Measurements from ENCODE around the gene RELL2. TPM values are rescaled to one million over a fixed set of nuclear protein-coding genes. Genes with fewer than 3 reads are reported as not detected.

RELL2 gene
- total and polyA plus RNA-seq, 10 donors, result 8.7 to 26.2 (median 12.3) TPM

GRCh38 chr5:141617682-141618029 lies 19.1 kb upstream of the RELL2 start:
- Histone ChIP-seq H3K4me3 (peak overlapping the region; percentile 76 to 96 (median 92)), H3K27ac (peak overlapping the region; percentile 77 to 100 (median 96)), H3K27me3 (replicated peaks in 1 of 7) (no peaks in the 10 kb centered on the region), H3K36me3 (peaks cover 4 to 31% (median 19%) of the 10 kb centered on the region in 6 donors), H3K4me1 (peaks cover 17 to 75% (median 63%) of the 10 kb centered on the region in 6 donors), H3K9me3 (no peaks in the 10 kb centered on the region)
- DNase-seq, result no peak
- intact Hi-C loops (cut with DNase I; ENCODE audit: low total_unique reads), result no loop called here
- 2 to 4% (median 4%) methylated on average over 9 of the region's 9 CpGs for WGBS, 5 donors
- TF ChIP-seq POLR2A (IDR thresholded peaks at IDR 0.05) (no peak), POLR2AphosphoS5 (IDR thresholded peaks at IDR 0.05) (no peak), CTCF (IDR thresholded peaks at IDR 0.05 in 8 of 11, conservative IDR thresholded peaks at IDR 0.05 in 3 of 11) (no peak)

GRCh38 chr5:141618030-141618803 lies 18.6 kb upstream of the RELL2 start:
- intact Hi-C loops (cut with DNase I; ENCODE audit: low total_unique reads), result no loop called here
- peak; percentile 83 for DNase-seq
- H3K9me3 ChIP-seq, result no peaks in the 10 kb centered on the region
- peak overlapping the region; percentile 76 to 96 (median 92) for H3K4me3 ChIP-seq
- H3K36me3 ChIP-seq, result peaks cover 4 to 36% (median 23%) of the 10 kb centered on the region in 6 donors
- TF ChIP-seq POLR2AphosphoS5 (IDR thresholded peaks at IDR 0.05) (no peak), CTCF (IDR thresholded peaks at IDR 0.05 in 8 of 11, conservative IDR thresholded peaks at IDR 0.05 in 3 of 11) (no peak), POLR2A (IDR thresholded peaks at IDR 0.05) (no peak)
- no peaks in the 10 kb centered on the region for H3K27me3 ChIP-seq (replicated peaks in 1 of 7)
- 0 to 1% (median 1%) methylated on average over 35 to 36 of the region's 36 CpGs for WGBS, 5 donors
- H3K27ac ChIP-seq, result peak overlapping the region; percentile 77 to 100 (median 96)
- H3K4me1 ChIP-seq, result peaks cover 17 to 75% (median 62%) of the 10 kb centered on the region in 6 donors

- H3K27me3 ChIP-seq (replicated peaks in 1 of 7), result no peaks in the 10 kb centered on the region
- TF ChIP-seq POLR2AphosphoS5 (IDR thresholded peaks at IDR 0.05), result peak; percentile 93 to 95 (median 95)
- TF ChIP-seq POLR2A (IDR thresholded peaks at IDR 0.05), result peak in 2 of 3 donors; percentile 40 to 80
- TF ChIP-seq CTCF (IDR thresholded peaks at IDR 0.05 in 8 of 11, conservative IDR thresholded peaks at IDR 0.05 in 3 of 11), result peak; percentile 96 to 100 (median 99)
- H3K36me3 ChIP-seq, result peaks cover 4 to 44% (median 29%) of the 10 kb centered on the region in 6 donors
- peak within 1 kb of the TSS; percentile 76 to 96 (median 92) for H3K4me3 ChIP-seq
- peaks cover 17 to 75% (median 63%) of the 10 kb centered on the region in 6 donors for H3K4me1 ChIP-seq
- DNase-seq, result peak; percentile 100
- no peaks in the 10 kb centered on the region for H3K9me3 ChIP-seq
- peak within 1 kb of the TSS; percentile 77 to 100 (median 96) for H3K27ac ChIP-seq
- intact Hi-C loops (cut with DNase I; ENCODE audit: low total_unique reads), result no loop called here
- WGBS, 5 donors, result 2 to 3% (median 3%) methylated on average over 32 to 70 of the region's 70 CpGs
These were observed 17.8 kb upstream of the RELL2 start, which contains the start of gene DIAPH1 for GRCh38 chr5:141618804-141619554. DIAPH1 (minus strand) TSS chr5:141619000; CDS start chr5:141618914, 86 bp downstream.
